Adipose tissue (tissue), 3 donors: Measurements from ENCODE around the gene ELSPBP1. TPM values are rescaled to one million over a fixed set of nuclear protein-coding genes. Genes with fewer than 3 reads are reported as not detected.
"Not testable (repeated sequence)": the region's sequence is repeated elsewhere in the genome, so short reads cannot be mapped to it uniquely, and the experiment has no call there.

Experiments used
- H3K27ac ChIP-seq: one replicate; pipeline ENCODE4 v1.5.1; 2013; ENCODE audit warnings: low read depth, low read length
- WGBS, 3 donors: extraction: QIAGEN DNeasy Blood & Tissue Kit; methylation state at CpG; one replicate each; pipeline ENCODE4 v1.1.7; 2013; 5-methylcytosine and 5-hydroxymethylcytosine counted together
- polyA plus RNA-seq, 3 donors: library from polyadenylated mRNA; stranded (reverse); fragments of 200-250 nt; gene quantifications; one replicate each; pipeline ENCODE4 v1.2.3, GENCODE V29; 2013
- donor health status: healthy with polysubstance abuse.
- donor health status: Bipolar disorder and iron deficiency.
- donor health status: healthy.

Gene ELSPBP1
- not detected for polyA plus RNA-seq

GRCh38 chr19:47994209-47994802 is at the start of gene ELSPBP1:
Gene ELSPBP1, plus strand, starts transcription at chr19:47994632. Its CDS starts 14,036 bp downstream, at chr19:48008668.
- 34 to 52% (median 40%) methylated on average over 5 of the region's 5 CpGs for WGBS, 3 donors
- H3K27ac ChIP-seq = no peak within 1 kb of the TSS

GRCh38 chr19:47949852-47950521 is 44.4 kb upstream of the ELSPBP1 start:
- WGBS, 3 donors = 82 to 92% (median 89%) methylated on average over 18 to 19 of the region's 24 CpGs

GRCh38 chr19:47952132-47952531 is 42.3 kb upstream of the ELSPBP1 start:
- H3K27ac ChIP-seq = not testable (repeated sequence)
- no CpG with 5 or more reads among the region's 21 CpGs for WGBS, 3 donors

More at GRCh38 chr19:47949852-47950521, 44.4 kb upstream of the ELSPBP1 start:
- not testable (repeated sequence) for H3K27ac ChIP-seq

- WGBS, 3 donors = 78 to 90% (median 90%) methylated on average over 6 to 7 of the region's 11 CpGs
- not testable (repeated sequence) for H3K27ac ChIP-seq
These were observed 38.5 kb upstream of the ELSPBP1 start for GRCh38 chr19:47955936-47956335.

GRCh38 chr19:47973529-47973928 is 20.9 kb upstream of the ELSPBP1 start:
- no peak overlapping the region for H3K27ac ChIP-seq
- WGBS, 3 donors = 74 to 87% (median 86%) methylated on average over 6 of the region's 6 CpGs

- WGBS, 3 donors = 44 to 49% (median 46%) methylated on average over 10 of the region's 10 CpGs
- no peak overlapping the region for H3K27ac ChIP-seq
These were observed 3.1 kb upstream of the ELSPBP1 start for GRCh38 chr19:47991191-47991808.

GRCh38 chr19:47992070-47992469 is 2.4 kb upstream of the ELSPBP1 start, which contains the start of gene BSPH1:
Gene BSPH1, minus strand, starts transcription at chr19:47992170. Its CDS starts 89 bp downstream, at chr19:47992081.
- WGBS, 3 donors = 59 to 65% (median 61%) methylated on average over 2 of the region's 2 CpGs

GRCh38 chr19:47996230-47996727 is 1.8 kb downstream of the ELSPBP1 start:
- 44 to 79% (median 70%) methylated on average over 1 of the region's 1 CpG for WGBS, 3 donors
- no peak overlapping the region for H3K27ac ChIP-seq

More at GRCh38 chr19:47992070-47992469, 2.4 kb upstream of the ELSPBP1 start, which contains the start of gene BSPH1:
- no peak within 1 kb of the TSS for H3K27ac ChIP-seq

GRCh38 chr19:47998800-47999199 is 4.4 kb downstream of the ELSPBP1 start:
- H3K27ac ChIP-seq = no peak overlapping the region
- 81 to 89% (median 83%) methylated on average over 6 of the region's 6 CpGs for WGBS, 3 donors

GRCh38 chr19:48000846-48001245 is 6.4 kb downstream of the ELSPBP1 start:
- H3K27ac ChIP-seq = no peak overlapping the region
- WGBS, 3 donors = 69 to 84% (median 80%) methylated on average over 6 of the region's 6 CpGs

- 63 to 84% (median 72%) methylated on average over 6 of the region's 6 CpGs for WGBS, 3 donors
- H3K27ac ChIP-seq = no peak overlapping the region
These were observed 9.8 kb downstream of the ELSPBP1 start for GRCh38 chr19:48004236-48004635.

- 74 to 83% (median 76%) methylated on average over 6 of the region's 6 CpGs for WGBS, 3 donors
These were observed 12.3 kb downstream of the ELSPBP1 start for GRCh38 chr19:48006762-48007161.

GRCh38 chr19:48010932-48011758 is 16.7 kb downstream of the ELSPBP1 start:
- no peak overlapping the region for H3K27ac ChIP-seq
- WGBS, 3 donors = 86 to 92% (median 88%) methylated on average over 11 of the region's 11 CpGs

More at GRCh38 chr19:48006762-48007161, 12.3 kb downstream of the ELSPBP1 start:
- H3K27ac ChIP-seq = no peak overlapping the region

- H3K27ac ChIP-seq = no peak overlapping the region
- 56 to 65% (median 64%) methylated on average over 3 of the region's 3 CpGs for WGBS, 3 donors
These were observed 26.3 kb downstream of the ELSPBP1 start for GRCh38 chr19:48020686-48021085.

GRCh38 chr19:48023011-48023410 is 28.6 kb downstream of the ELSPBP1 start:
- no peak overlapping the region for H3K27ac ChIP-seq
- 49 to 68% (median 63%) methylated on average over 2 of the region's 2 CpGs for WGBS, 3 donors

GRCh38 chr19:48023518-48023917 is 29.1 kb downstream of the ELSPBP1 start:
- WGBS, 3 donors = 85 to 94% (median 89%) methylated on average over 3 of the region's 3 CpGs
- H3K27ac ChIP-seq = no peak overlapping the region

- H3K27ac ChIP-seq = no peak overlapping the region
- 61 to 80% (median 77%) methylated on average over 3 of the region's 3 CpGs for WGBS, 3 donors
These were observed 31.0 kb downstream of the ELSPBP1 start for GRCh38 chr19:48025480-48025879.

GRCh38 chr19:48029431-48029830 is 35.0 kb downstream of the ELSPBP1 start:
- 72 to 81% (median 74%) methylated on average over 7 of the region's 7 CpGs for WGBS, 3 donors

More at GRCh38 chr19:48029431-48029830, 35.0 kb downstream of the ELSPBP1 start:
- no peak overlapping the region for H3K27ac ChIP-seq
